Endothelial cell (in vitro differentiated cells): Measurements from ENCODE around the gene CORO6. TPM values are rescaled to one million over a fixed set of nuclear protein-coding genes. Genes with fewer than 3 reads are reported as not detected.

Experiments used
- DNase-seq: peaks from one replicate; pipeline ENCODE4 v3.0.0; 2021; ENCODE audit warnings: low spot score
- H3K27ac Mint-ChIP-seq: one replicate; pipeline ENCODE4 v1.8.0; 2021; ENCODE audit warnings: mixed read lengths, inconsistent platforms; ENCODE audit not compliant: unreplicated experiment
- H3K27me3 Mint-ChIP-seq: one replicate; pipeline ENCODE4 v1.8.0; 2021; ENCODE audit warnings: mild to moderate bottlenecking, moderate library complexity, mixed read lengths, inconsistent platforms; ENCODE audit not compliant: unreplicated experiment
- H3K36me3 Mint-ChIP-seq: one replicate; pipeline ENCODE4 v1.8.0; 2021; ENCODE audit warnings: mild to moderate bottlenecking, low read depth, mixed read lengths, inconsistent platforms; ENCODE audit not compliant: unreplicated experiment
- H3K4me1 Mint-ChIP-seq: one replicate; pipeline ENCODE4 v1.8.0; 2021; ENCODE audit warnings: mild to moderate bottlenecking, mixed read lengths, inconsistent platforms; ENCODE audit not compliant: unreplicated experiment
- H3K4me3 Mint-ChIP-seq: one replicate; pipeline ENCODE4 v1.8.0; 2021; ENCODE audit warnings: mild to moderate bottlenecking, mixed read lengths, inconsistent platforms; ENCODE audit not compliant: unreplicated experiment
- H3K9me3 Mint-ChIP-seq: one replicate; pipeline ENCODE4 v1.8.0; 2021; ENCODE audit warnings: mixed read lengths, inconsistent platforms; ENCODE audit not compliant: unreplicated experiment
- total RNA-seq: library from RNA; stranded (reverse); fragmentation: NEBNext Ultra II Directional; extraction: Animal tissue kit (Norgen Biotek cat#: 25700); gene quantifications from one replicate; pipeline ENCODE4 v1.2.1, GENCODE V29; 2021; ENCODE audit not compliant: unreplicated experiment
- TF ChIP-seq, protein P1 (sequence below): fragments of 200-600 bp; sonication (generic); IDR thresholded peaks from one replicate; pipeline ENCODE4 v1.5.0; 2021; ENCODE audit warnings: antibody characterized with exemption; ENCODE audit not compliant: unreplicated experiment

The CORO6 gene
- total RNA-seq, 1 donor from 2014 or later = 13.0 TPM

GRCh38 chr17:29575511-29576213 lies 47.0 kb downstream of the CORO6 start:
- Mint-ChIP-seq H3K27ac (no peak overlapping the region), H3K27me3 (peaks cover 20% of the 10 kb centered on the region), H3K4me1 (peaks cover 5% of the 10 kb centered on the region), H3K9me3 (no peaks in the 10 kb centered on the region), H3K4me3 (peak overlapping the region; percentile 47), H3K36me3 (peaks cover 40% of the 10 kb centered on the region)
- TF ChIP-seq, protein P1, sequence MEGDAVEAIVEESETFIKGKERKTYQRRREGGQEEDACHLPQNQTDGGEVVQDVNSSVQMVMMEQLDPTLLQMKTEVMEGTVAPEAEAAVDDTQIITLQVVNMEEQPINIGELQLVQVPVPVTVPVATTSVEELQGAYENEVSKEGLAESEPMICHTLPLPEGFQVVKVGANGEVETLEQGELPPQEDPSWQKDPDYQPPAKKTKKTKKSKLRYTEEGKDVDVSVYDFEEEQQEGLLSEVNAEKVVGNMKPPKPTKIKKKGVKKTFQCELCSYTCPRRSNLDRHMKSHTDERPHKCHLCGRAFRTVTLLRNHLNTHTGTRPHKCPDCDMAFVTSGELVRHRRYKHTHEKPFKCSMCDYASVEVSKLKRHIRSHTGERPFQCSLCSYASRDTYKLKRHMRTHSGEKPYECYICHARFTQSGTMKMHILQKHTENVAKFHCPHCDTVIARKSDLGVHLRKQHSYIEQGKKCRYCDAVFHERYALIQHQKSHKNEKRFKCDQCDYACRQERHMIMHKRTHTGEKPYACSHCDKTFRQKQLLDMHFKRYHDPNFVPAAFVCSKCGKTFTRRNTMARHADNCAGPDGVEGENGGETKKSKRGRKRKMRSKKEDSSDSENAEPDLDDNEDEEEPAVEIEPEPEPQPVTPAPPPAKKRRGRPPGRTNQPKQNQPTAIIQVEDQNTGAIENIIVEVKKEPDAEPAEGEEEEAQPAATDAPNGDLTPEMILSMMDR = no peak
- no peak for DNase-seq

- Mint-ChIP-seq H3K27ac (no peak overlapping the region), H3K4me3 (peak overlapping the region; percentile 47), H3K36me3 (peaks cover 36% of the 10 kb centered on the region), H3K27me3 (peaks cover 22% of the 10 kb centered on the region), H3K4me1 (peaks cover 5% of the 10 kb centered on the region), H3K9me3 (no peaks in the 10 kb centered on the region)
- no peak for DNase-seq
- TF ChIP-seq, protein P1 = no peak
Observed at GRCh38 chr17:29574732-29575510, 47.8 kb downstream of the CORO6 start.

GRCh38 chr17:29573871-29574731 lies 48.6 kb downstream of the CORO6 start:
- H3K27me3 Mint-ChIP-seq = peaks cover 14% of the 10 kb centered on the region
- H3K4me3 Mint-ChIP-seq = no peak overlapping the region
- H3K9me3 Mint-ChIP-seq = no peaks in the 10 kb centered on the region
- H3K36me3 Mint-ChIP-seq = peaks cover 28% of the 10 kb centered on the region
- H3K4me1 Mint-ChIP-seq = peaks cover 4% of the 10 kb centered on the region
- TF ChIP-seq, protein P1 = no peak
- DNase-seq = no peak
- H3K27ac Mint-ChIP-seq = no peak overlapping the region

DNA sequence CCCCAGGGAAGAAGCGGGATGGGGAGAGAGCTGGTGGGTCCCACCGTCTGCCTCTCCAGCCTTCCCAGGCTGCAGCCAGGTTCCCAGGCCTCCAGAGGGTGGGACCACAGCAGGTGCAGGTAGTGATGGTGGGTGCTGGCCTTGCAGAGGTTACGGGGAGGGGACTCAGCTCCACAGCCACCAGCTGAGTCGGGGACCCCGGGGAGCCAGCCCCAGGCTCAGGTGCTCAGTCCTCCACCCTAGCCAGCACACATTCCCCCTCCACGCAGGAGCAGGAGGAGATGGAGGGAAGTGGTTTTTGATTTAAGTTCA lies 49.2 kb downstream of the CORO6 start:
- Mint-ChIP-seq H3K4me3 (peak overlapping the region; percentile 56), H3K36me3 (peaks cover 22% of the 10 kb centered on the region), H3K4me1 (peaks cover 3% of the 10 kb centered on the region), H3K27me3 (peaks cover 12% of the 10 kb centered on the region), H3K27ac (no peak overlapping the region), H3K9me3 (no peaks in the 10 kb centered on the region)
- TF ChIP-seq, protein P1 = no peak
- DNase-seq = no peak
